A673 (cell line): ENCODE data around the gene PKP1. TPM values are rescaled to one million over a fixed set of nuclear protein-coding genes. Genes with fewer than 3 reads are reported as not detected.

ENCODE experiments used
- BruUV-seq: library from RNA; stranded (reverse); fragments of 400-500 nt; replicated peaks from 2 replicates; lab custom pipeline; 2021; lab: Mats Ljungman, UMichigan
- CTCF ChIA-PET: fragments of 300-600 bp; sonication (Branson Sonifier 250); formaldehyde crosslinking; loops from one replicate; lab custom pipeline; 2022; ENCODE audit warnings: antibody characterized with exemption; lab: Charles Lee
- POLR2A ChIA-PET: fragments of 300-600 bp; sonication (Branson Sonifier 250); formaldehyde crosslinking; loops from one replicate; lab custom pipeline; 2022; ENCODE audit warnings: antibody characterized with exemption; ENCODE audit not compliant: low non-redundant PET; lab: Charles Lee
- DNase-seq: peaks from one replicate; pipeline ENCODE4 v3.0.0-alpha.2; 2015; ENCODE audit warnings: low spot score
- H3K27ac ChIP-seq: fragments of 200-600 bp; sonication (generic); 2 replicates; pipeline ENCODE4 v1.5.1; 2016; ENCODE audit warnings: mixed run types, low read depth, mild to moderate bottlenecking, mixed read lengths, antibody characterized with exemption, low read length; ENCODE audit not compliant: poor library complexity, severe bottlenecking
- H3K27me3 ChIP-seq: fragments of 200-600 bp; sonication (generic); replicated peaks from 2 replicates; pipeline ENCODE4 v1.6.1; 2017; ENCODE audit warnings: mixed run types, low read depth, mild to moderate bottlenecking, mixed read lengths, antibody characterized with exemption, low read length; ENCODE audit not compliant: insufficient read depth, poor library complexity
- H3K36me3 ChIP-seq: fragments of 200-600 bp; sonication (generic); 2 replicates; pipeline ENCODE4 v1.6.1; 2016; ENCODE audit warnings: mixed run types, mild to moderate bottlenecking, mixed read lengths, antibody characterized with exemption, low read length; ENCODE audit not compliant: insufficient read depth, poor library complexity, severe bottlenecking
- H3K4me1 ChIP-seq: fragments of 200-600 bp; sonication (generic); 2 replicates; pipeline ENCODE4 v1.6.1; 2017; ENCODE audit warnings: mixed run types, mild to moderate bottlenecking, mixed read lengths, antibody characterized with exemption, low read length; ENCODE audit not compliant: insufficient read depth, poor library complexity, severe bottlenecking
- H3K4me3 ChIP-seq: fragments of 200-600 bp; sonication (generic); 2 replicates; pipeline ENCODE4 v1.5.1; 2016; ENCODE audit warnings: low read depth, mixed run types, mild to moderate bottlenecking, mixed read lengths, low read length; ENCODE audit not compliant: poor library complexity, severe bottlenecking
- H3K9me3 ChIP-seq: fragments of 200-600 bp; sonication (generic); 2 replicates; pipeline ENCODE4 v1.6.1; 2016; ENCODE audit warnings: mixed run types, low read depth, mild to moderate bottlenecking, mixed read lengths, antibody characterized with exemption, low read length; ENCODE audit not compliant: poor library complexity, severe bottlenecking
- EZH2 ChIP-seq: fragments of 200-600 bp; sonication (generic); IDR thresholded peaks from 2 replicates; pipeline ENCODE4 v1.6.1; 2017; ENCODE audit warnings: borderline replicate concordance, low read depth, mild to moderate bottlenecking, mixed read lengths, antibody characterized with exemption, low read length; ENCODE audit not compliant: poor library complexity, severe bottlenecking
- intact Hi-C: fragments of 100-400 bp; cut with micrococcal nuclease; formaldehyde crosslinking; loops from one replicate; pipeline ENCODE4 v1.10.0; 2022; ENCODE audit not compliant: unreplicated experiment
- total RNA-seq: library from RNA; stranded (reverse); gene quantifications from 2 replicates; pipeline ENCODE4 v1.2.3, GENCODE V29; 2021
- TF ChIP-seq, protein P1 (sequence below): fragments of 300-800, 200-600 bp; sonication (generic); conservative IDR thresholded peaks from 2 replicates; pipeline ENCODE4 v1.5.1; 2017; ENCODE audit warnings: low read depth, mild to moderate bottlenecking, antibody characterized with exemption, low read length, moderate library complexity, mixed read lengths

PKP1 gene
- total RNA-seq, 1 experiment from 2014 or later: 535 TPM

DNA sequence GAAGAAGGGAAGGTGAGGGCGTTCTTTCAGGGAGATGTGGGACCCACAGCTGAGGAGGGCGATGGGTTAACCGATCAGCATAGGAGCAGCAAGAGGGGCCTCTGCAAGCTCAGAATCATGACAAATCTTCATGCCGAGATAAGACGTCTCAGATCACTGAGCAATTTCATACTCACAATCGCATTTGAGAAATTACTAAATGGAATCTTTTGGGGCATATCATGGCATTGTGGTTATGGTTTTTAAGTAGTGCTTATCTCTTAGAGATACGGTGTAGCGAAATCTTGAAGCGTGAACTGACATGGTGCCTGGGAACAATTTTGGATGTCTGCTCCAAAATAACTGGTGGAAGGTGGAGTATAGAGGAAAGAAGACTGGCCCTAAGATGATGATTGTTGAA lies 88.0 kb downstream of the PKP1 start:
- Histone ChIP-seq H3K4me1 (no peaks in the 10 kb centered on the region), H3K4me3 (no peak overlapping the region), H3K27ac (no peak overlapping the region), H3K27me3 (no peaks in the 10 kb centered on the region), H3K9me3 (no peaks in the 10 kb centered on the region), H3K36me3 (no peaks in the 10 kb centered on the region)
- no peak for DNase-seq
- ChIA-PET CTCF (interaction anchor here (0.7 kb wide), 1 partner anchor 480 kb away, joined by 3 read pairs; no protein-coding TSS in a partner anchor), POLR2A (no interaction called here)
- BruUV-seq: no TSS peak
- TF ChIP-seq EZH2: no peak
- TF ChIP-seq, protein P1, sequence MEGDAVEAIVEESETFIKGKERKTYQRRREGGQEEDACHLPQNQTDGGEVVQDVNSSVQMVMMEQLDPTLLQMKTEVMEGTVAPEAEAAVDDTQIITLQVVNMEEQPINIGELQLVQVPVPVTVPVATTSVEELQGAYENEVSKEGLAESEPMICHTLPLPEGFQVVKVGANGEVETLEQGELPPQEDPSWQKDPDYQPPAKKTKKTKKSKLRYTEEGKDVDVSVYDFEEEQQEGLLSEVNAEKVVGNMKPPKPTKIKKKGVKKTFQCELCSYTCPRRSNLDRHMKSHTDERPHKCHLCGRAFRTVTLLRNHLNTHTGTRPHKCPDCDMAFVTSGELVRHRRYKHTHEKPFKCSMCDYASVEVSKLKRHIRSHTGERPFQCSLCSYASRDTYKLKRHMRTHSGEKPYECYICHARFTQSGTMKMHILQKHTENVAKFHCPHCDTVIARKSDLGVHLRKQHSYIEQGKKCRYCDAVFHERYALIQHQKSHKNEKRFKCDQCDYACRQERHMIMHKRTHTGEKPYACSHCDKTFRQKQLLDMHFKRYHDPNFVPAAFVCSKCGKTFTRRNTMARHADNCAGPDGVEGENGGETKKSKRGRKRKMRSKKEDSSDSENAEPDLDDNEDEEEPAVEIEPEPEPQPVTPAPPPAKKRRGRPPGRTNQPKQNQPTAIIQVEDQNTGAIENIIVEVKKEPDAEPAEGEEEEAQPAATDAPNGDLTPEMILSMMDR: no peak
- intact Hi-C loops: no loop called here

DNA sequence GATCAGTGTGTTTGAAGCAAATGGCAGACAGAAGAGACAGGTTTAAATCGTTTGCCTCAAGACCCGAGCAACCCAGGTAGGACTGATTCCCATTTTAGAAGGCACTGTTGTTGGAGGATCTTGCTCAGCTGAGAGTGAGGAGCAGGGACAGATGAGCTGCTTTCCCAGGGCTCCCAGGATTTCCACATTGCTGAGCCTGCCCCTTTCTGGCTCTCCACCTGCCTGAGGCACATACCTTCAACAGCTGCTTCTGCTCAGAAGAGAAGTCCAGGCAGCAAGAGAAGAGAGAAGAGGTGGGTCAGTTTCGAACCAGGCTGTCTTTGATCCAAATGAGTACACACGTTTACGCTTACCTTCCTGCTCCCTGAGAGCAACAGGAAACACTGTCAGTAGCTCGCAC lies 88.5 kb downstream of the PKP1 start:
- H3K36me3 ChIP-seq: no peaks in the 10 kb centered on the region
- no peaks in the 10 kb centered on the region for H3K27me3 ChIP-seq
- POLR2A ChIA-PET: no interaction called here
- CTCF ChIA-PET: interaction anchor here (0.5 to 0.7 kb wide), 2 partner anchors 24 to 480 kb away, joined by 3 to 4 read pairs; no protein-coding TSS in a partner anchor
- no peak overlapping the region for H3K27ac ChIP-seq
- TF ChIP-seq, protein P1: no peak
- TF ChIP-seq EZH2: no peak
- intact Hi-C loops: no loop called here
- H3K9me3 ChIP-seq: no peaks in the 10 kb centered on the region
- no peak overlapping the region for H3K4me3 ChIP-seq
- H3K4me1 ChIP-seq: no peaks in the 10 kb centered on the region
- no peak for DNase-seq
- no TSS peak for BruUV-seq

DNA sequence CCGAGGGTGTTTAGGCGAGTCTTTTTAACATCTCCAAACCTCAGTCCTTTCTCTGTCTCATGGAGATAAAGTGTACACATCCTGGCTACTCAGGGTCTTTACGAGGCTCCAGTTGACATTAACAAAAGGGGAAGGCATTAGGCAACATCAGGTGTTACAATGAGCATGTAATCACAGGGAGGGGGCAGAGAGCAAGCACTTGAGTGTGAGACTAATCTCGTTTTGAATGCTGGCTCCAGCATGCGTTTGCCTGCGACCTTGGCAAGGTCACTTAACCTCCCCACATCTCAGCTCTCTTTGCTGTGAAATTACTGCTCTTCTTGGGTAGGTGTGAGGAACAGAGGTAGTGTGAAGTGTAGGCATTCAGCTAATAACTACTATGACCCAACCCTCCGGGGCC lies 91.1 kb downstream of the PKP1 start:
- Histone ChIP-seq H3K9me3 (no peaks in the 10 kb centered on the region), H3K27me3 (no peaks in the 10 kb centered on the region), H3K4me1 (no peaks in the 10 kb centered on the region), H3K36me3 (no peaks in the 10 kb centered on the region), H3K4me3 (no peak overlapping the region), H3K27ac (no peak overlapping the region)
- CTCF ChIA-PET: no interaction called here
- no peak for DNase-seq
- POLR2A ChIA-PET: no interaction called here
- intact Hi-C loops: no loop called here
- no peak for TF ChIP-seq EZH2
- TF ChIP-seq, protein P1: no peak
- BruUV-seq: no TSS peak
